Stimulated activated CD8-positive, alpha-beta memory T cell treated with anti-CD3 and anti-CD28 coated beads, Interleukin-4, amount 100 ng/mL, for 1 hour (primary cell): Measurements from ENCODE around the gene MARCHF9.

Experiments used
- DNase-seq, 2 donors: peaks; one replicate each; pipeline ENCODE4 v3.0.0-alpha.2; 2020; ENCODE audit warnings: low read depth in 2 of 2, low spot score in 1 of 2

Gene MARCHF9

GRCh38 chr12:57724003-57724935, 30.6 kb upstream of the MARCHF9 start:
- DNase-seq: no peak

DNA sequence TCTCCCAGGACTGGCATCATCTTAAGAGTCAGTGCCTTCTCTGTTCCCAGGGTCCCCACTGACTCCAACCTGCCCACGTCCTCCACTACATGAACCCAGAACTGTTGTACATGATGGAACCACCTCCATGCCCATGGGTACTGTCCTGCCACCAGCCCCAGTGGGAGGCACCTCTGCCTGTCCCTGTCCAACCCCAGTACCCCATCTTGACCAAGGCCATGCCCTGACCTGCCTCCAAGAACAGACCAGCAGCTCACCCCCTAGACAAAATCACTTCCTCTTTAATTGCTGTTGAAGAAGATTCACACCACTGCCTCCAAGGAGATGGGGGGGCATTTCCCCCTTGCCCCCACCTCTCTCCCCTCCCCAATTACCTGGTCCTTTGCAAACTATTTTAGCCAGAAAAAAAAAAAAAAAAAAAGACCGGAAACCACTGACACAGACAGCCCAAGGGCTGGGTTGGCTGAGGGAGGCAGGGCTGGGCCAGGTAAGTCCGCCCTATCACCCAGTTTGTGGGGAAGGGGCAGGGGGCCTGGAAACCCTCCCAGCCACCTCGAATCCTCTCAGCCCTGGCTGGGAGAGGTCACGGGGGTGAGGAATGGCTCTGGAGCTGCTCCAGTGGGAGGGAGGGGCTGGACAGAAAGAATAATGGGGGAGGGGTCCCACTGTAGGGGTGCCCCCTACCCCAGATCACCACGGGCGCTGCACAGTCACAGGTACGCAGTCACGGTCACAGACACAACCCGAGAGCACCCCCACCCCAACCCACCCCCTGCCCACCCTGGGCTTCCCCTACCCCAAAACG, 29.8 kb upstream of the MARCHF9 start:
- DNase-seq: no peak

DNA sequence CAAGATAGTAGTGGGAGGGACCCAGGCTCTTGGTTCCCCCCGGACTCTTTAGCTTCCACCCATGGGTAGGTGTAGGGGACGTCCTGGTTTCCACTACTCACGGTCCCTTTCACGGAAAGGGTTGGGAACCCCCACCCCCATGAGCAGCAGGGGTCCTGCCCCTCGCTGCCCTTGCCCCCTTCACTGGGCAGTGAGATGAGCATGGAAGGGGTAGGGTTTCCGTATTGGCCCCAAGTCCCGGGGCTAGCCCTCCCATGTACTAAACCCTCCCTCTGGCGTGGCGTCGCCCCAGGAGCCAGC, 29.1 kb upstream of the MARCHF9 start:
- no peak for DNase-seq

DNA sequence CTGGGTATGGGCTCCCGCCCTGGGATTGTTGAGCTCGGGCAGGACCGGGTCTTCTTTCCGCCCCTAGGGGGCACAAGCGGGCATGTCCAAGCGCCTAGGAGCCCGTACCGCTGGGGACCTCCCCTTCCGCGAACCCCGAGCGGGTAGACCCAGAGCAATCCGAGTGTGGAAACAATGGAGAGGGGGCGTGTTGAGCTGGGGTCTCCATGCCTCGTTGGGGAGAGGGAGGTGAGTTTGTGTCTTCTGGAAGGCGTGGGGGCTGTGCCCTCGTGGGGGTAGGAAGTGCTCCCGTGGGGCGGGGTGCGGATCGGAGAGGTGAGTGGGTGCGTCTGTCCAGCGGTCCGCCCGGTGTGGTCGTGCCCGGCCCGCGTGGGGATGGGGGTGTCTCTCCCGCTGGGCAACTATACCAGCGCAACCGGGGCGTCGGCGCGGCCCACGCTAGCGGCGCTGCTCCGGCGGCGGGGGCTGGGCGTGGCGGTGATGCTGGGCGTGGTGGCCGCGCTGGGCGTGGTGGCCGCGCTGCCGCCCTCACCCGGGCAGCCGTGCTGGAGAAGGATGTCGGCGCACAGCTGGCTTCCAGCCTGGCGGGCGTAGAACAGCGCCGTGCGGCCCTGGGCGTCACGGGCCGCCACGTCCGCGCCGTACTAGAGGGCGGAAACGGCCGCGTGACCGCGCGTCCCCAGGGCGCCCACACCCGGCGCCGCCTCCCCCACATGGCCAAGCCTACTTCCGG, 28.6 kb upstream of the MARCHF9 start:
- DNase-seq: no peak

DNA sequence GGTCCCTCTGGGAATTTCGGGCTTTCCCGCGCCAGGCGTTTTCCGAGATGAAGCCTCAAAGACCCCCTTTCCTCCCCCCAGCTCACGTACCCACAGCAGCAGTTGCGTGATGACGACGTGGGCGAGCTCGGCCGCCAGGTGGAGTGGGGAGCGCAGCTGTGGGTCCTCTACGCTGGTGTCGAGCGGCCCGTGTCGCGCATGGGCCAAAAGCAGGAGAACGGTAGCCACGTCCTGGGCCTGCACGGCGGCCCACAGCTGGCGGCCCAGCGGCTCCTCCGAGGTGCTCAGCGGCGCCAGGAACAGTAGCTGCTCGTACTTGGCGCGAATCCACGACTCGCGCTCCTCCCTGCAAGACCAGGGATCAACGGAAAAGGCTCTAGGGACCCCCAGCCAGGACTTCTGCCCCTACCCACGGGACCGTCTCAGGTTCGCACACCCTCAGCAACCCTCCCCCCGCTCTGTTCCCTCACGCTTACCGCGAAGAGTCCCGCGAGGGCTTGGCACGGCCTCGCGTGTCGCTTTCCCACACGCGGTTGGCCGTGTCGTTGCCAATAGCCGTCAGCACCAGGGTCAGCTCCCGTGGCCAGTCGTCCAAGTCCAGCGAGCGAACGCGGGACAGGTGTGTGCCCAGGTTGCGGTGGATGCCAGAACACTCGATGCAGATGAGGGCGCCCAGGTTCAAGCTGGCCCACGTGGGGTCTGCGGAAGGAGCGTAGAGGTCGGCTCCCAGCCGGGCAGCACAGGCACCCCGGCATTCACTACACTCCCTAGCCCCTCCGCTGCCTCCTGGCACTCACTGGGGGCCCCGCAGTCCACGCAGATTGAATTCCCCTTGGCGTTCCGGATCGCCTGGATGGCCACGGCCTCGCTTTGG, 27.8 kb upstream of the MARCHF9 start:
- DNase-seq: no peak

DNA sequence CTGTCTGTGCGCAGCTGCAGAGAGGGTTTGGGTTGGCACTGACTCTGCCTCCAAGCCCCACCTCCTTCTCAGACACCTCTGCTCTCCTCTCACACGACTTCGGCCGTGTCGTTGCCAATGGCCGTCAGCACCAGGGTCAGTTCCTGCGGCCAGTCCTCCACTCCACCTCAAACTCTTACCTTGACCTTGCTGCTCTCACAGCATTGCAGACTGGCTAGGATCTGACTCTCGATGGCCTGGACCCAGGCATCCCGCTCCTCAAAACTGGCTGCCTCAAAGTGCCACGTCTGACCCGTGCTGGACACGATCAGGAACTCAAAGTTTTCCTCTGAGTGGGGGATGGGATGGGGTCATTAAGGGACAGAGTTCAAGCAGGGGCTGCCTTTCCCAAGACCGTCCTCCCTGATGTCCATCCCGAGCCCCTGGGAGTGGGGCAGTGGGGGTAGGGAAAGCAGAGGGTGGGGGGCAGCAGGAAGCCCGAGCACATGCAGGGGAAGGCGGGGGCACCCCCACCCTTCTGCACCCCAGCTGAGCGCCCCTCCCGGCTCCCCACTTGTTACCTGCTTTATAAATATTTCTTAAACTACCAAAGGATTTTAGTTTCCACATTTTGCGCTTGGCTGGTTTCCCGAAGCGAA, 27.0 kb upstream of the MARCHF9 start:
- DNase-seq: no peak

DNA sequence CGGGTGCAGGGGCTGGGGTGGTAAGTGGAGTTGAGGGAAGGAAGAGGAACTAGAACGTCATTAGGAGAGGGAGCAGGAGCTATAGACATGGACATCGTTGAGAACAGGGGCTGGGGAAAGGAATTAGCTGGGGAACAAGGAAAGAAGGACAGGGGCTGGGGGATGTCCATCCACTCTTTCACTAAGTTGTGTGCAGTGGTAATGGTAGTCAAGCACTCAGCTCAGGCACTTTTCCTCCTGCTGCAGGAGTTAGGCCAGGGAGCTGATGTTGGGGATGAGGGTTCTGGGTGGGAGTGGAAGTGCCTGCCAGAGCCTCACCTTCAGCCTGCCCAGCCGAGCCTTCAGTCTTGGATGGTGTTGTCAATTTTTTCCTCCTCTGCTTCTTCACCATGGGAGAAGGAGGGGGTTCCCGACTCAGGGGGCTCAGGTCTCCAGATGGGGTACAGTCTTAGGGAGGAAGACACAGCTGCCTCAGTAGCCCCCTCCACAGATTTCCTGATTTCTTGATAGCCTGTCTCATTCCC, 25.5 kb upstream of the MARCHF9 start:
- no peak for DNase-seq

DNA sequence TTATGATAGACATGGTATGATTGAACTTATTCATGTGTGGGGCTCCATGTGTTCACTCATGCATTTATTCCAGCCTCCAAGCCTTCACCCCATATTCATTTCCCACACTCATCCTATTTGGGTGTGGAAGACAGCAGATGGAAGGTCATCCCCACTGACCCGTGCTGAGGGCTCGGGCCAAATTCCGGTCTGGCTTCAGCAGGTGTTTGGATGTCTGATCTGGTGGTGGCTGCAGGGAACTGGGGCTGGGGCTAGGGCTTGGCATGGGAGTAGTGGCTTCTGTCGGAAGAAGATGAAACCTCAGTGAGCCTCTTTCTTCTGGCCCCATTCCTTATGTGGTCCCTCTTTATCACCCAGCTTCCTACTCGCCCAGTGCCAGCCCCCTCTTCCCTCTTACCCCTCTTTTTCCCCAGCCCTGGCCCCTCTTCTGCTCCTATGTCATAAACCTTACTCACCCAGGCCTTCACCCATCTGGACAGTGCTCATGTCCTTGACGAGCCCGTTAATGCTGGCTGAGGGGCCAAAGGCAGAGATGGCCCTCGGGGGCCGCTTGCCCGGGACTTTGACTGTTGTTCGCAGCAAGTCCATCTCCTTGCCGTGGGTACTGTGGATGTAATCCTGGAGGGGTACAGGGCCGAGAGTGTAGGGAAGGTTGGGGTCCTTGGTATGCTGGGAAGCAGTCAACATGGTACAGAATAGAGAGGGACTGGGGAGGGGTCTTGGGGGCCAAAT, 24.4 kb upstream of the MARCHF9 start:
- no peak for DNase-seq

GRCh38 chr12:57731411-57732080, 23.4 kb upstream of the MARCHF9 start:
- DNase-seq: no peak

DNA sequence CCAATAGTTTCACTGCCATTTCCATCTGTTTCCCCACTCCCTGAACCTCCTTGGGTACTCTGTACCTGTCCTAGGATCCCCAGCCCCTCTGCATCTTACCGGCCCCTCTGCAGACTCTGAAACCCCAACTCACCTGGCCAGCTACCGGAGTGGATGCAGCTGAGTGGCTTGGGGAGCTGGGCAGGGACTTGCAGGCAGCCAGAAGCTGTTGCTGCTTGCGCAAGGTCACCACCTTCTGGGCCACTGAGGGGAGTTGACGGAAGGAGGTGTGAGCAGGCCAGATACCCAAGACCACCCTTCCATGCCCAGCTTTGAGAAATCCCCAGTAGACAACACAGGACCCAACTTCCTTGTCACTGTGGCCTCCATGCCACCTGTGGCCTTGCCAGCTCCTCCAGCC, 22.6 kb upstream of the MARCHF9 start:
- DNase-seq: no peak

DNA sequence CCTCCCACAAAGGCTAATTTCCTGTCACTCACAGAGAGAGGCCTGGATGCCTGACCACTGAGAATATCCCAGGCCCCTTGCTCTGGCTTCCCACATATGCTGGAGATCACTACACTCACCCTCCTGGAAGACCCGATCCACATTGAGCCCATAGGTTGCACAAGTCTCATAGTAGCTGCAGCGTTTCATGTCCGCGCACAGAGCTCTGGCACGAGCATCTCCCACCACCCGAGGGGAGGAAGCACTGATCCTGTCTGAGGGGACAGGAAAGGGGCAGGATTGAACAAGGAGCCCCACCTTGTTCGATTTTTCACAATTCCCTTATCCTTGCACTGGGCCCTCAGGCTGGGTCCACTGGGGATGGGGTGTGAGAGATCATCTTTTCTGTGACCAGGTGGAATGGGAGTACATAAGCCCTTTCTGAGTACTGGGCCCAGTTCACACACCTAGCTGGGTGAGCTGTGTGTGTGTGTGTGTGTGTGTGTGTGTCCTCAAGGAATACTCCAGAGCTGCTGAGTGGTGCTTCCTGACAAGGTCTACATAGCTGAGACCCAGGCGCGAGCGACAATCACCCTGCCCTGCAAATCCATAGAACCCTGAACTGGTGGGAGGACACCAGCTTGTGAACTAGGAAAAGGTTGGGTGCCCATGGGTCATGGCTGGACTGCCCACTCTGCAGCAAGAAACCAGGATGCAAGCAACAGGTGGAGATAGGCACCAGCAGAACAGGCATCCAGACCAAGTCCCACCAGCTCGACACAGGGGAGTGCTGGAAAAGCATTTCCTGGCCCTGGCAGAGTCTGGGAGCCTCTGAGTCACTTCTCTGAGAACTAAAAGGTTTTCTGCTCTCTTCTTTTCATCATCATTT, 21.9 kb upstream of the MARCHF9 start:
- DNase-seq: no peak

DNA sequence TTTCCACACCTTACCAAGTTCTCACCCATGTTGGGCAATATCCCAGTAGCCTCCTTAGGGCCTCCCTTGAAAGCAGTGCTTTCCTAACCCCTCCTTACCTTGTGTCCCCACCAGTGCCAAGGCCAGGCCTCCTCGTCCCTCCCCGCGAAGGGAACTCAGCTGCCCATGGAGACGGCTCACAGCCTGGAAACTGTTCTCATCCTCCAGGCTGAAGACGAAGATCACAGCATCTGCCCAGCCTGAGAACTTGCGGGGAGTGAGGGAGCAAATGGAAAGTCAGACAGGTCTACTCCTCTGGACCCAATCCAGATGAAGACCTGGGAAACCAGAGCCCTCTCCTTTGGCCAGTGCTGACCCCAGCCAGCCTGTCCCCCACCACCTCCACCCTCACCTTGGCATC, 21.0 kb upstream of the MARCHF9 start:
- DNase-seq: no peak

- DNase-seq: no peak
Measured at GRCh38 chr12:57734591-57734990, 20.3 kb upstream of the MARCHF9 start.

DNA sequence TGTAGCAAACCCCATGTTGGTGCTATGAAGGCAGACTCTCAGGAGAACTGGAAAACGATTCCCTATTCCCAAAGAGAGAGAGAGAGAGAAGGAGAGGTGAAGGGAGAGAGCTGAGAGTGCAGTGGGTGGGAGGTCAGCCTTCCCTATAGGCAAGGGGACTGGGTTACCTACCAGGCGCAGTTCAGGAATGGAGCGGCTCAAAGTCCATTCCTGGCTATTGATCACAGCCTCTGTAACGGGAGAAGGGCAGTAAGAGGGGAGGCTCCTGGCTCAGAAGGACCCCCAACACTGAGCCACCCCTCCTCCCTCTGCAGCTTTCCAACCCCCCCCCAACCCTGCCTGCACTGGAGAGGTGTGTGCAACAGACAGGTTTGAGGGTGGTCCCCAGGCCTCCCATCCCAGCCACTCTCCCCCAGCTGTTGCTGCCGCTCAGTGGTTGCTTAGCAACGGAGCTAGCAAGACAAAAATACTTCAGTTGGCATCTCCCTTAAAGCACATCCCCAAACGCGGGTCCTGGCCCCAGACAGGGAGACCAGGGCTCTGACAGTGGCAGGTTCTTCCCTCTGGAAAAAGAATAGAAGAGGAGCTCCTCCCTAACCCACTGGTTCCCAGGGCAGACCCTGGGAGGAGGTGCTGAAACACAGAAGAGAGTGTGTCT, 19.6 kb upstream of the MARCHF9 start:
- no peak for DNase-seq

DNA sequence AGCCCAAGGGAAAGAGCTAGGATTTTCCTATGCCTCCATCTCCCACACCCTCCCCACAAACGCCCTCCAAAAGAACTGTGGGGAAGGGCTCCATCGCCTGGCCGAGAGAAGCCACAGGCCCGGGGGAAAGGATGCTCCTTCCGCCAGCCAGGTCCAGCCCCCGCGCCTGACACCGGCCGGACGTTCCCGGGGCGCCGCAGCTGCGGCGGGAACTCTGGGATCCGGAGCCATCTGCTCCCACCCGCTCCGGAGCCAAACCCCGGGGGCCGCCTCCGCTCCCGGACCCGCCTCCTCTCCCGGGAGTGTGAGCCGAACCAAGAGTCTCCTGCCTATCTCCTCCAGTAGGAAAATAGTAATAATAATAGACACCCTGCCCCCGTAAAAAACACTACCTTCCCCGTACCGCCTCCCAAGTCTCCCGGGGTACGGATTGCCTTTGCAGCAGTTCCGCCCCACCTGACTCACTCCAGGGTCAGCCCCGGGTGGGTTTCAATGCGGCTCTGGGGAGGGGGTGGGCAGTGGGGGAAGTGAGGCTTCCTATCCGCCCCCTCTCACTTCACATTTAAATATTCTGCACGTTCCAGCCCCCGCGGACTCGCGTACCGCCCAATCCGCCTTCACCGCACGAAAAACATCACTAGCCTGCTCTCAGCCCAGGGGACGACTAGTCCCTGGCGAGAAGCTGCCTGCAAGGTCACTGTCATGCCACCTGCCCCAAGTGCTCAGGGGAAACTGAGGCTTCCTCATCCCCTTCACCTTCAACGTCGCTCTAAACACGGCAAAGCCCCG, 18.8 kb upstream of the MARCHF9 start:
- DNase-seq: no peak

GRCh38 chr12:57736741-57737466, 18.0 kb upstream of the MARCHF9 start:
- no peak for DNase-seq
